ENCODE results near the gene ANKRD33B.
A peak's percentile ranks its signal among the peaks of the same experiment; 100 is the strongest.
"Not testable (repeated sequence)": the region's sequence is repeated elsewhere in the genome, so short reads cannot be mapped to it uniquely, and the experiment has no call there.

The ANKRD33B gene

GRCh38 chr5:10563945-10564837 is at the start of gene ANKRD33B:
TSS of gene ANKRD33B (plus strand) at chr5:10564070. CDS start at chr5:10564468, 398 bp downstream.
- peak; percentile 89 for DNase-seq (ENCODE audit: low spot score)

- not testable (repeated sequence) for DNase-seq (ENCODE audit: low spot score)
Observed at GRCh38 chr5:10514572-10514971, 49.3 kb upstream of the ANKRD33B start.

GRCh38 chr5:10515492-10515891 is 48.4 kb upstream of the ANKRD33B start:
- DNase-seq (ENCODE audit: low spot score) = no peak

- DNase-seq (ENCODE audit: low spot score) = no peak
Observed at GRCh38 chr5:10518347-10518746, 45.5 kb upstream of the ANKRD33B start.

GRCh38 chr5:10519729-10520128 is 44.1 kb upstream of the ANKRD33B start:
- DNase-seq (ENCODE audit: low spot score) = no peak

- no peak for DNase-seq (ENCODE audit: low spot score)
Observed at GRCh38 chr5:10520706-10521105, 43.2 kb upstream of the ANKRD33B start.

- peak; percentile 42 for DNase-seq (ENCODE audit: low spot score)
Observed at GRCh38 chr5:10521466-10522223, 42.2 kb upstream of the ANKRD33B start.

- no peak for DNase-seq (ENCODE audit: low spot score)
Observed at GRCh38 chr5:10522224-10522611, 41.7 kb upstream of the ANKRD33B start.

- no peak for DNase-seq (ENCODE audit: low spot score)
Observed at GRCh38 chr5:10524376-10525123, 39.3 kb upstream of the ANKRD33B start.

GRCh38 chr5:10525124-10525495 is 38.8 kb upstream of the ANKRD33B start:
- DNase-seq (ENCODE audit: low spot score) = no peak

- no peak for DNase-seq (ENCODE audit: low spot score)
Observed at GRCh38 chr5:10527281-10527950, 36.5 kb upstream of the ANKRD33B start.

- no peak for DNase-seq (ENCODE audit: low spot score)
Observed at GRCh38 chr5:10528056-10528816, 35.6 kb upstream of the ANKRD33B start.

GRCh38 chr5:10528827-10529226 is 35.0 kb upstream of the ANKRD33B start:
- DNase-seq (ENCODE audit: low spot score) = no peak

- DNase-seq (ENCODE audit: low spot score) = no peak
Observed at GRCh38 chr5:10530601-10531320, 33.1 kb upstream of the ANKRD33B start.

GRCh38 chr5:10532421-10532820 is 31.4 kb upstream of the ANKRD33B start:
- DNase-seq (ENCODE audit: low spot score) = no peak

GRCh38 chr5:10533226-10533625 is 30.6 kb upstream of the ANKRD33B start:
- no peak for DNase-seq (ENCODE audit: low spot score)

- no peak for DNase-seq (ENCODE audit: low spot score)
Observed at GRCh38 chr5:10534561-10535530, 29.0 kb upstream of the ANKRD33B start.

- no peak for DNase-seq (ENCODE audit: low spot score)
Observed at GRCh38 chr5:10536511-10536910, 27.4 kb upstream of the ANKRD33B start.

GRCh38 chr5:10536931-10537579 is 26.8 kb upstream of the ANKRD33B start:
- peak; percentile 70 for DNase-seq (ENCODE audit: low spot score)
